Neutrophil (primary cell): ENCODE results near the gene CDC123.
"Not testable (repeated sequence)": the region's sequence is repeated elsewhere in the genome, so short reads cannot be mapped to it uniquely, and the experiment has no call there.

Experiments used
- H3K27ac ChIP-seq: fragments of 200-600 bp; sonication (generic); 2 replicates; pipeline ENCODE4 v1.5.1; 2016; ENCODE audit warnings: mild to moderate bottlenecking, moderate library complexity
- H3K27me3 ChIP-seq: fragments of 200-600 bp; sonication (generic); 2 replicates; pipeline ENCODE4 v1.6.0; 2016; ENCODE audit warnings: mild to moderate bottlenecking
- H3K36me3 ChIP-seq: fragments of 200-600 bp; sonication (generic); 2 replicates; pipeline ENCODE4 v1.5.1; 2017
- H3K4me1 ChIP-seq, 2 experiments: fragments of 200-600 bp in 1 of 2; sonication (generic) in 1 of 2; 1 replicate in 1 of 2; 2 replicates in 1 of 2; pipeline versions ENCODE4 v1.5.1 to v1.6.1; 2013 to 2016; ENCODE audit warnings: low read depth in 1 of 2, low read length in 1 of 2, mild to moderate bottlenecking in 1 of 2, moderate library complexity in 1 of 2; ENCODE audit not compliant: control insufficient read depth in 1 of 2, insufficient read depth in 1 of 2
- H3K4me3 ChIP-seq, 2 experiments: fragments of 200-600 bp in 1 of 2; sonication (generic) in 1 of 2; 1 replicate in 1 of 2; 2 replicates in 1 of 2; pipeline ENCODE4 v1.5.1; 2013 to 2016; ENCODE audit warnings: low read depth in 1 of 2, low read length in 1 of 2, mild to moderate bottlenecking in 1 of 2, moderate library complexity in 1 of 2
- H3K9me3 ChIP-seq: fragments of 200-600 bp; sonication (generic); 2 replicates; pipeline ENCODE4 v1.5.1; 2016
- TF ChIP-seq, protein P1 (sequence below): fragments of 200-600 bp; sonication (generic); IDR thresholded peaks from 2 replicates; pipeline ENCODE4 v1.5.1; 2016; ENCODE audit warnings: antibody characterized with exemption

CDC123 gene

DNA sequence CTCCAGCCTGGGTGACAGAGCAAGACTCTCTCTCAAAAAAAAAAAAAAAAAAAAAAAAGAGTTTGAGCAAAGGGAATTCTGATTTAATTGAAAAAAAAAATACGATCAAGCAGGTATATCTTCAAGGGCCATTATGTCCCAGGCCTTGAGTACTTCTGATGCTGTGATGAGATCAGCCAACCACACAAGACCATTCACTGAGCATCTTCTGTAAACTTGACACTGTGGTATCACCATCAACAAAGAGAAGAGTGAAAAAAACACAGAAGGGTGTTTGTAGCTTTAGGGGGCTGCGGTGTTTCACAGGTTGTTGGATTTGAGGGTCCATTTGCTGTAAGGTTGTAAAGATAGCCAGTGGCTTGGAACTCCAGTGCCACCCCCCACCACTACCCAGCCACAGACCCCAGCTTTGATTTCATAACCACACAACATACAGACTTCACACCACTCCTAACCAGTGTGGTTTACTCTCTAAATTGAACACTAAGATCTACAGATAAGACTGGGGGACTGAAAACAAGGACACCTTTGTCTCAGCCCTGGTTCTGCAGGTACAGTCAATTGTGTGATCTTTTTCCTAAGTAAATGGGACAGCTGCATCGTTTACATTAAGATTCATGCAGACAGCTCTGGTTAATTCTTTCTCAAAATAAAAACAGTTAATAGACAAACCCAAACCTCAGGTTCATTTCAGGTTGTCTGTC, 66.4 kb downstream of the CDC123 start:
- H3K4me3 ChIP-seq = no peak overlapping the region
- no peaks in the 10 kb centered on the region for H3K9me3 ChIP-seq
- peaks cover 43 to 44% of the 10 kb centered on the region in 2 experiments for H3K4me1 ChIP-seq
- H3K36me3 ChIP-seq = no peaks in the 10 kb centered on the region
- no peaks in the 10 kb centered on the region for H3K27me3 ChIP-seq
- TF ChIP-seq, protein P1, sequence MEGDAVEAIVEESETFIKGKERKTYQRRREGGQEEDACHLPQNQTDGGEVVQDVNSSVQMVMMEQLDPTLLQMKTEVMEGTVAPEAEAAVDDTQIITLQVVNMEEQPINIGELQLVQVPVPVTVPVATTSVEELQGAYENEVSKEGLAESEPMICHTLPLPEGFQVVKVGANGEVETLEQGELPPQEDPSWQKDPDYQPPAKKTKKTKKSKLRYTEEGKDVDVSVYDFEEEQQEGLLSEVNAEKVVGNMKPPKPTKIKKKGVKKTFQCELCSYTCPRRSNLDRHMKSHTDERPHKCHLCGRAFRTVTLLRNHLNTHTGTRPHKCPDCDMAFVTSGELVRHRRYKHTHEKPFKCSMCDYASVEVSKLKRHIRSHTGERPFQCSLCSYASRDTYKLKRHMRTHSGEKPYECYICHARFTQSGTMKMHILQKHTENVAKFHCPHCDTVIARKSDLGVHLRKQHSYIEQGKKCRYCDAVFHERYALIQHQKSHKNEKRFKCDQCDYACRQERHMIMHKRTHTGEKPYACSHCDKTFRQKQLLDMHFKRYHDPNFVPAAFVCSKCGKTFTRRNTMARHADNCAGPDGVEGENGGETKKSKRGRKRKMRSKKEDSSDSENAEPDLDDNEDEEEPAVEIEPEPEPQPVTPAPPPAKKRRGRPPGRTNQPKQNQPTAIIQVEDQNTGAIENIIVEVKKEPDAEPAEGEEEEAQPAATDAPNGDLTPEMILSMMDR = no peak
- H3K27ac ChIP-seq = peak overlapping the region; percentile 87

DNA sequence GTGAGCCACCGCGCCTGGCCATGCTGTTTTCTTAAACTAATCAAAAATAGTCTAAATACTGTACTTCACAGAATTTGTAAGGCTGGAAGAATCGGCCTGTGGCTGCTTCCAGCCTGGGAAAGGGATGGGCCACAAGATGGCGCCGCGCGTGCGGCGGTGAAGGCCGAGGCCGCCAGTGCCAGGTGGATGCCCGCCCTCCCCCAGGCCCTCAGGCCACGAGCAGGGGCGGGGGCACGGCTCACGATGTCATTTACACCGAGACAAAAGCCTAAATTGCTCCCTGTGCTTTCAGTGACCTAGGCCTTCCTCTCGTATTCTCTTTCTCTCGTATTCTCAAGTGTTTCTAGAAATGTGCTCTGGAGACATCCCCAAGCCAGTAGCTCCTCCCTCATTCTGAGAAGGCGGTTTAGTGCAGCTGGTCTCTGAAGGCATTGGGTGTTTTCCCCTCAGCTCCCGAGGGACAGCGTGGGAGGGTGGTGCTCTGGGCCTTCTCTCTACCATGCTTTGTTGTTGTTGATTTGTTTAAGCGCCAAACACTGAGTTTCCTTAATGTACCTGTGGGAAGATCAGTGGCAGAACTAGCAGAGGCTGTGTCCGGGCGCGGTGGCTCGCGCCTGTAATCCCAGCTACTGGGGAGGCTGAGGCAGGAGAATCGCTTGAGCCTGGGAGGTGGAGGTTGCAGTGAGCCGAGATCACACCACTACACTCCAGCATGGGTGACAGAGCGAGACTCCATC, 68.4 kb downstream of the CDC123 start:
- TF ChIP-seq, protein P1 = peak; percentile 71
- peak overlapping the region; percentile 50 to 55 for H3K4me3 ChIP-seq
- H3K36me3 ChIP-seq = no peaks in the 10 kb centered on the region
- peaks cover 43 to 49% of the 10 kb centered on the region in 2 experiments for H3K4me1 ChIP-seq
- H3K27ac ChIP-seq = peak overlapping the region; percentile 87
- no peaks in the 10 kb centered on the region for H3K9me3 ChIP-seq
- H3K27me3 ChIP-seq = no peaks in the 10 kb centered on the region

DNA sequence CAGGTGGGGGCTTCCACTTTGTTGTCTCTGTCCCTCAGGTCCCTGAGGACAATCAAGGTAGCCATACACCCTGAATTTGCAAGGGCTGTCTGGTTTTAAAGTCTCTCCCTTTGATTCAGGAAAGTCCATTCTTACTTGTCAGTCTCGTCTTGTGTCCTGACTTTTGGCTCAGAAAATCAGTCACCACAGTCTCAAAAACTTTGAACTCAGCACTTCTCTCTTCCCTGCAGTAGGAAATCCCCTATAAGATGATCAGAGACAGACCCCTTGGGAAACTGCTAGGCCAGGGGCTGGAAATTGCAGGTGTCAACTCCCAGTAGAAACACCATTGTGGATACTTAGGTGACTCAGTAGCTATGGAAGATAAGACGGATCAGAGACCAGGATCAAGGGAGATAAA, 73.1 kb downstream of the CDC123 start:
- Histone ChIP-seq H3K27ac (peak overlapping the region; percentile 11), H3K9me3 (no peaks in the 10 kb centered on the region), H3K27me3 (no peaks in the 10 kb centered on the region), H3K36me3 (no peaks in the 10 kb centered on the region), H3K4me3 (no peak overlapping the region), H3K4me1 (peaks cover 44 to 53% of the 10 kb centered on the region in 2 experiments)
- TF ChIP-seq, protein P1 = no peak

DNA sequence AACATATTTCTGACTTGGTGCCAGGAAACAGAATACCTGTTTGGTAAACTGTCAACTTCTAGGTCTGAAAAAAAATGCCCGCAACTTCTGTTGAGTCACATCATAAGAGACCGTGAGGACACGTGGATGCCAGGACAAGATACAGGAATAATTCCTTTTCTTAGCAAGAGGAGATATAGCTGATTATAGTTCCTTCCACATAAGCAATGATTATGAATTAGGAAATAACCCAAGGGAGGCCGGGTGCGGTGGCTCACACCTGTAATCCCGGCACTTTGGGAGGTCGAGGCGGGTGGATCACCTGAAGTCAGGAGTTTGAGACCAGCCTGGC, 75.2 kb downstream of the CDC123 start:
- Histone ChIP-seq H3K9me3 (no peaks in the 10 kb centered on the region), H3K4me1 (peaks cover 23 to 31% of the 10 kb centered on the region in 2 experiments), H3K36me3 (no peaks in the 10 kb centered on the region), H3K27me3 (no peaks in the 10 kb centered on the region), H3K4me3 (peak overlapping the region; percentile 40 to 43), H3K27ac (peak overlapping the region; percentile 94)
- TF ChIP-seq, protein P1 = no peak

DNA sequence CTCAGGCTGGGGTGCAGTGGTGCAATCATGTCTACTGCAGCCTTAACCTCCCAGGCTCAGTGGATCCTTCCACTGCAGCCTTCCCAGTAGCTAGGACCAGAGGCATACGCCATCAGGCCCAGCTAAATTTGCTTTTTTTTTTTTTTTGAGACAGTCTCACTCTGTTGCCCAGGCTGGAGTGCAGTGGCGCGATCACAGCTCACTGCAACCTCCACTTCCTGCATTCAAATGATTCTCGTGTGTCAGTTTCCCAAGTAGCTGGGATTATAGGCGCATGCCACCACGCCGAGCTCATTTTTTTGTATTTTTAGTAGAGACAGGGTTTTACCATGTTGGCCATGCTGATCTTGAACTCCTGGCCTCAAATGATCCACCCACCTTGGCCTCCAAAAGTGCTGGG, 81.9 kb downstream of the CDC123 start:
- not testable (repeated sequence) for H3K27ac ChIP-seq, H3K27me3 ChIP-seq, H3K4me3 ChIP-seq, H3K4me1 ChIP-seq, H3K9me3 ChIP-seq, H3K36me3 ChIP-seq

DNA sequence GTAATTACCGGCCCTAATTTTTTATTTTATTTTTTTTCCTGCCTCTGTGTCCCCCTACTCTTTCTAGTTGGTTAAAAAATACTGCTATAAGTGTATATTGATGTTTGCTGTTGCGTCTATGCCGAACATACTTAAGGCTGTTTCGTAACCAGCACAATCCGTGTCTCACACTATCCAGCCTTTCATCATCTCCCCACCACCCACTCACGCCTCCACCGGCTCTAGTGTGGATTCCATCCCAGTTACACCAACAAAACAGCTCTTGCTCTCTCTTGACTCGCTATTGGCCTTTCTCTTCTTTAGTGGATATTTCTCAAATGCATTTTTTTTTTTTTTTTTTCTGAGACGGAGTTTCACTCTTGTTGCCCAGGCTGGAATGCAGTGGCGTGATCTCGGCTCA, 83.3 kb downstream of the CDC123 start:
- Histone ChIP-seq H3K9me3 (no peaks in the 10 kb centered on the region), H3K27me3 (no peaks in the 10 kb centered on the region), H3K36me3 (no peaks in the 10 kb centered on the region), H3K27ac (no peak overlapping the region), H3K4me1 (no peaks in the 10 kb centered on the region), H3K4me3 (no peak overlapping the region)
- TF ChIP-seq, protein P1 = no peak
